GM21619 (cell line): Measurements from ENCODE around the gene PCBP2.
A peak's percentile ranks its signal among the peaks of the same experiment; 100 is the strongest.

Experiments
- ATAC-seq: cut with Tn5 transposase; IDR thresholded peaks from one replicate; pipeline ENCODE4 v1.9.1; 2021; ENCODE audit not compliant: unreplicated experiment

PCBP2 gene

GRCh38 chr12:53492830-53493609, 41.1 kb downstream of the PCBP2 start:
- ATAC-seq: peak; percentile 92

DNA sequence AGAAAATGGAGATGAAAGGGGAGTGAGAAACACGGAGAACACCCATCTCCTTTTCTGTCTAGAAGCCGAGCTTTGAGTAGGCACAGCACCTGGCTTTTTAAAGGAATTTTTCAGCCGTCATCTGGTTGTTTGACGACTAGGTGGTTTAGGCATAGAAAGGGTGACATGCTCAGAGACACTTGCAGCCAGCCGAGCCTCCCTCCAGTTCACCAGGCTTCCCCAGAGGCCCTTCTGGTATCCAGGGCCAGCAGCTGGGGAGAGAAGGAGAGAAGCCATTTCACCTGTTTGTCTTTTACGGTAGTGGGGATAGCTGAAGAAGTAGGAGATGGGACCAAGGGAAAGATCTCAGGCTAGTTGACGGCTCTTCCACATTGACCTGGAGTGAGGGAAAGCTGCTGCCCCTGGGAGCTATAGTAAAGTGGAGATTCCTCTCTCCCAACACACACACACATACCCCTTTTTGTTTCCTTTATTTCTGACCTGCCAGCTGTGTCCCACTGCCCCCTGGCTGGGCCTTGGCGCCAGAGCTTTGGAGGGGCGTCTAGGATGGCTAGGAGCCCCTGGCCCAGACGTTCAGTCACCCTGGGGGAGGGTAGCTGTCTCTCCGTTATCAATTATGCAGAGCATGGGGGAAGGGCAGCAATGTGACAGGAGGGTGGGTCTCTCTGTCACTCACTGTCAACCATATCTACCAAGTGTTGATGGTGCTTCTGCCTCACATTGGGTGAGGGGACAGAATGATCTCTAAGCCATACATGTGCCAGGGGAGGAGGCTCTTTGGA, 41.9 kb downstream of the PCBP2 start:
- ATAC-seq: no peak

GRCh38 chr12:53495903-53496751, 44.2 kb downstream of the PCBP2 start:
- ATAC-seq: no peak

DNA sequence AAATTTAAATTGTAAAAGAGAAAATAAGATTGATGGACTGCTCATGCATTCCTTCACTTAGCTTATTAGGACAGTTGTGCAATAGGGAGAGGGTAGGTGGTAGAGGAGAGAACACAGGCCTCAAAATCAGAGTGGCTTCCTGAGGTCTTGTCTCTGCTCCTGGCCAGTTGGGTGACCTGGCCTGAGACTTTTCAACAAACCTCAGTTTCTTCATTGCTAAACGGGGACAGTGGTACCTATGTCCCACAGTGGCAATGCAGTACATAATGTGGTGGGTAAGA, 44.8 kb downstream of the PCBP2 start:
- no peak for ATAC-seq

GRCh38 chr12:53497461-53497860, 45.6 kb downstream of the PCBP2 start:
- ATAC-seq: no peak

DNA sequence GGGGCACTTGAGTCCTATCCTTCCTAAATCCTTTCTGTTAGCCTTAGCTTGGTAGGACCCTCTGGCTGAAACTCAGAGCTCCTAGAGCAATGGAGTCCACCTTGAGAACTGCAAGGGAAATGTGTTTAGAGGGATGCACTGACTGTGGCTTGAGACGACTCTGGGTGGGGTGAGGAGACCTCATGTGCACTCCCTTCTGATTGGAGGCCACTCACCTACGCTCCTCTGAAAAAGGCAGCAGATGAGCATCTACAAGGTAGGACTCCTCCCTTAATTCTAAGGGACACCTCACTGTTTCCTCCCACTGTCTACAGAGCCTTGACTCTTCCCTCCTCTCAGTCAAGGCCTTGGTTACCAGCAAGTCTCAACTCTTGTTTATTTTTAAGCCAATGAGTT, 46.3 kb downstream of the PCBP2 start:
- no peak for ATAC-seq

DNA sequence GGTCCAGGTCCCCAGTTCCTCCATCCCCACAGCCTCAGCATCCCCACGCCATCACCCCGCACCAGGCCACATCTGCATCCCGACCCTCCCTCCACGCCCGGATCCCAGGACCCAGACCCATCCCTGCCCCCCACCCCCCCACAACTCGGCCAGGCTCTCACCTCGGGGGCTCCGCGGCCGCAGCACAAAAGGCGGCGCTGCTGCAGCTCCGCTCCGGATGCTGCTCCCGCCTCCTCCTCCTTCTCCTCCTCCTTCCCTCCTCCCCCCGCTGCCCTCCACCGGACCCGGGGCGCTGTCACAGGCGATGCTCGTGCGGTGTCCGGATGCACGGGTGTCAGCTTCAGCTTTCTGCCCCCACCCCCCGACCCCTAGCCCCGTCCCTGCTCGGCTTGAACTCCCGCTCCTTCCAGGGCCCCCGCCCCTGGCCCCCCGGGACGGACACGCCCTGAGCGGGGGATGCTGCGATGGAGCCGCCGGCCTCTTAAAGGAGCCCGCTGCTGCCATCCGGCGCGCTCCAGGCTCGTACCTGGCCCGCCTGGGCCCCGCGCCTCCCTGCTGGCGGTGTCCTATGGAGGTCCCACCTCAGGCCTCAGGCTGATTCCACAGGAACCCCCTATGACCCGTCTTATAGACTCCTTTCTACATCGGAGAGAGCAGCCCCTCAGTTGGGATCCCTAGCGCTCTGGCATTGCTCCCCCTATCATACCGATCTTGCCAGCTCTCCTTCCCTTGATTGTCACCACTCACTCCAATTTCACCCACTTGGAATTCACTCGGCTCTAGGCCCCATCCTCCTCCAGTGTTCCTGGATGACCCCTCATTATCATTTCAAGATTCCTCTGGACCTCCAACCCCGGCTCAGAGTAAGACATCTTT, 47.6 kb downstream of the PCBP2 start, which contains the start of gene MAP3K12:
Gene MAP3K12 (minus strand): TSS at position 193 of the 876 bp plus-strand sequence. CDS start 12,067 bp downstream, outside the sequence.
- ATAC-seq: no peak

- no peak for ATAC-seq
Measured at GRCh38 chr12:53500142-53500775, 48.4 kb downstream of the PCBP2 start.

GRCh38 chr12:53500776-53501614, 49.1 kb downstream of the PCBP2 start, which contains the start of gene TARBP2:
TSS of gene TARBP2 (plus strand) at chr12:53501283. CDS start at chr12:53501409, 126 bp downstream.
- ATAC-seq: peak; percentile 75

DNA sequence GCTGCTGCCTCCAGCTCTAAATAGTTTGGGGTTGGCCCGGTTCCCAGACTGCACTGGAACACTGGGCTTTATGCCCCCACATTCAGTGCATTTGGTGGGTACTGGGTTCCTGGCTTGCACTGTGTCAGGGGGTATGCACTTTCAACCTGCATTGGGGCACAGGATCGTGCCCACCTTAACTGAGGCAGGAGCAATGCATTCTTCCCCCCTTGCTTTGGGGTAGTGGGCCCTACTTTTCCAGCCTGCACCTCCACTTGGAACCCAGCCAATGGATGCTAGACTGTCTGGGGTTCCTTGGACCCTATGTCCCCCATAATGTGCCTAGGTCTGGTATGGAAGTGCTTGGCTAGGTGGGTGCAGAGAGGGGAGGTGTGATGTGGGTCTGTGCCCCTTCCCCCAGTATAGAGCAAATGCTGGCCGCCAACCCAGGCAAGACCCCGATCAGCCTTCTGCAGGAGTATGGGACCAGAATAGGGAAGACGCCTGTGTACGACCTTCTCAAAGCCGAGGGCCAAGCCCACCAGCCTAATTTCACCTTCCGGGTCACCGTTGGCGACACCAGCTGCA, 49.8 kb downstream of the PCBP2 start:
- ATAC-seq: no peak

DNA sequence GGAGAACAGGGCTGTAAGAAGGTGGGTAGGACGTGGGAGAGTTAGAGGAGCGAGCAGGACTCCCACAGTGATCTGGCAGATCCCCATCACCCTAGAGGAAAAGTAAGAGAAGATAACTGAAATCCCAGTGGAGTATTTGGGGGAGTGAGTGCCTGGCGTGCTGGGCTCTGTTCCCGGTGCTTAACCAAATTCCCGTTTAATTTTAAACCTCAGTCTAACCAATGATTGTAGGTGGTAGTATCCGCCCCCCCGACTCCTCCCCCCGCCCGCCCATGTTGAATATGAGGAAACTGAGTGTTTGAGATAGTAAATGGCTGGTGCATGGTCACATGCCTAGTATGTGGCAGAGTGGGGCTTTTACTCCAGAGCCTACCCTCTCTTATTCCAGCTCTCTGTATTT, 50.4 kb downstream of the PCBP2 start:
- no peak for ATAC-seq

DNA sequence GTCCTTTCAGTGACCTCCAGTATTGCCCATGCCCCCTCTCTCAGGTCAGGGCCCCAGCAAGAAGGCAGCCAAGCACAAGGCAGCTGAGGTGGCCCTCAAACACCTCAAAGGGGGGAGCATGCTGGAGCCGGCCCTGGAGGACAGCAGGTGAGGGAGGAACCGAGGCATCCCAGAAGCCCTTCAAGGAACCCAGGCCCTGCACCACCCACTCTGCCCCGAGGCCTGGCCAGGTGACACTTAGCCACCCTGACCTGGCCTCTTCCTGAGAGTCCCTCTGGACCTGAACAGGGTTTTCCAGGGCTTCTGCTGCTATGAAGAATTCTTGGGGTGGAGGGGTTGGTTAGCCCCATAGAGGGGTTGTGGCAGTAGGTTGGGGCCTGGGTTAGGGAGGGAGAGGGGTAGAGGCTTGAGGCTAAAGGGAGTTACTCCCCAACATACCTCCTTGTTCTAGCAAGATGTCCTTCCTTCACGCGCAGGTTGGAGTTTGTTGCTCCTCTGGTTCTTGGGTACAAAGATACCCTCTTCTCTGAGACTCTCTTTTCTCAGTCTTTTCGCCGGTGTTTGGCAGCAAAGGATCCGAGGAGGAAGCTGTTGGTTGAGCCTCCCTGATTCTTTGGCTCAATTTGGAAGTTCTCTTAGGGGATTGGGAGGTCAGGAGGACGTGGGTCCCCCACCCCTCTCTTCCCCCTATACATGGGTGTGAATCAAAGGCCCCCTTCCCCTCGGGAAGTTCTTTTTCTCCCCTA, 51.3 kb downstream of the PCBP2 start:
- ATAC-seq: no peak

GRCh38 chr12:53504004-53504920, 52.4 kb downstream of the PCBP2 start:
- no peak for ATAC-seq

- no peak for ATAC-seq
Measured at GRCh38 chr12:53505086-53505485, 53.2 kb downstream of the PCBP2 start.

DNA sequence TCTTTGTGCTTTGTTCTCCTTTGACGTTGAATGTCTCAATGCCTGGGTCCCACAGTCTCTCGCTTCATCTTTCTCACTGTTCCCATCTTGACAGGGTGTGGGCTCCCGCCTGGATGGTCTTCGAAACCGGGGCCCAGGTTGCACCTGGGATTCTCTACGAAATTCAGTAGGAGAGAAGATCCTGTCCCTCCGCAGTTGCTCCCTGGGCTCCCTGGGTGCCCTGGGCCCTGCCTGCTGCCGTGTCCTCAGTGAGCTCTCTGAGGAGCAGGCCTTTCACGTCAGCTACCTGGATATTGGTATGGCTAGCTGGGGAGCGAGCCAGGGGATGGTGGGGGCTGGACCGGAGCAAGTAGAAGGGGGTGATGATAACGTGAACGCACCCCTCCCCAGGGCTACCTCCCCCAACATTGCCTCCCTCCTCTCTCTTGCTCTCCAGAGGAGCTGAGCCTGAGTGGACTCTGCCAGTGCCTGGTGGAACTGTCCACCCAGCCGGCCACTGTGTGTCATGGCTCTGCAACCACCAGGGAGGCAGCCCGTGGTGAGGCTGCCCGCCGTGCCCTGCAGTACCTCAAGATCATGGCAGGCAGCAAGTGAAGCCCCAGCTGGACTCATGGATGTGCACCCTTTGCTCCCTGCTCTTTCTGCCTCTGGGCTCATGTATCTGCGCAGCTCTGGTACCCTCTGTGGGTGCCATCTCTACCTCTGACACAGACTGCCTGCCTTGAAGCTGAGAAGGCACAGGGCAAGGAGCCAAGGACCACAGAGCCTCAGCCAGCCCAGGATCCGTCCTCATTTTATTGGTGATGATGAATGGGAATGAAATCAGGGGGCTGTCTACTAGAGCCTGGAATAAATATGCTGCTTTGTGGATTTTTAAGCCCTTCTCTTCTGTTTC, 53.9 kb downstream of the PCBP2 start:
- no peak for ATAC-seq

GRCh38 chr12:53506450-53506785, 54.5 kb downstream of the PCBP2 start:
- no peak for ATAC-seq
